Measurements from ENCODE around the gene SGMS1. TPM values are rescaled to one million over a fixed set of nuclear protein-coding genes. Genes with fewer than 3 reads are reported as not detected.

The SGMS1 gene
- total and polyA plus RNA-seq, 2 donors (not counting 1 experiment from before 2014, with no cell fraction given) = 39.9 to 82.1 TPM

- TF ChIP-seq EZH2 (IDR thresholded peaks at IDR 0.05; ENCODE audit: low read length, missing control alignments) = no peak
- TF ChIP-seq CTCF (conservative IDR thresholded peaks at IDR 0.05 in 1 of 2, IDR thresholded peaks at IDR 0.05 in 1 of 2; ENCODE audit: low read depth in 1 of 2, low read length in 2 of 2) = no peak
- H3K9ac ChIP-seq (ENCODE audit: insufficient read depth, low read length) = no peak overlapping the region
- no peak overlapping the region for H3K4me3 ChIP-seq (replicated peaks in 1 of 4; ENCODE audit: control extremely low read depth in 1 of 4, insufficient read depth in 1 of 4, low read depth in 3 of 4, low read length in 4 of 4)
- no peak for DNase-seq (ENCODE audit: low read depth in 2 of 2)
- no peaks in the 10 kb centered on the region for H3K27me3 ChIP-seq (ENCODE audit: control insufficient read depth, insufficient read depth, low read length)
- no peak overlapping the region for H3K27ac ChIP-seq (ENCODE audit: insufficient read depth, low read length)
- H2AFZ ChIP-seq (ENCODE audit: low read length) = no peak overlapping the region
- H3K4me2 ChIP-seq (ENCODE audit: extremely low read depth, insufficient read depth, low read length) = no peak overlapping the region
- no peaks in the 10 kb centered on the region for H4K20me1 ChIP-seq (ENCODE audit: control insufficient read depth, extremely low read depth, insufficient read depth, low read length)
- H3K79me2 ChIP-seq (ENCODE audit: control insufficient read depth, insufficient read depth, low read length) = no peaks in the 10 kb centered on the region
- no peaks in the 10 kb centered on the region for H3K9me3 ChIP-seq (ENCODE audit: control insufficient read depth, insufficient read depth, low read depth, low read length)
- H3K36me3 ChIP-seq (ENCODE audit: control insufficient read depth, insufficient read depth, low read length) = no peaks in the 10 kb centered on the region
- H3K4me1 ChIP-seq (ENCODE audit: control insufficient read depth, extremely low read depth, insufficient read depth, low read length) = no peaks in the 10 kb centered on the region
Observed at GRCh38 chr10:50472914-50473313, 150.8 kb downstream of the SGMS1 start.

- Histone ChIP-seq H3K9me3 (ENCODE audit: control insufficient read depth, insufficient read depth, low read depth, low read length) (no peaks in the 10 kb centered on the region), H2AFZ (ENCODE audit: low read length) (no peak overlapping the region), H3K4me3 (replicated peaks in 1 of 4; ENCODE audit: control extremely low read depth in 1 of 4, insufficient read depth in 1 of 4, low read depth in 3 of 4, low read length in 4 of 4) (no peak overlapping the region), H3K79me2 (ENCODE audit: control insufficient read depth, insufficient read depth, low read length) (no peaks in the 10 kb centered on the region), H4K20me1 (ENCODE audit: control insufficient read depth, extremely low read depth, insufficient read depth, low read length) (no peaks in the 10 kb centered on the region), H3K4me1 (ENCODE audit: control insufficient read depth, extremely low read depth, insufficient read depth, low read length) (no peaks in the 10 kb centered on the region), H3K9ac (ENCODE audit: insufficient read depth, low read length) (no peak overlapping the region), H3K27ac (ENCODE audit: insufficient read depth, low read length) (no peak overlapping the region), H3K4me2 (ENCODE audit: extremely low read depth, insufficient read depth, low read length) (no peak overlapping the region), H3K36me3 (ENCODE audit: control insufficient read depth, insufficient read depth, low read length) (no peaks in the 10 kb centered on the region), H3K27me3 (ENCODE audit: control insufficient read depth, insufficient read depth, low read length) (no peaks in the 10 kb centered on the region)
- no peak for DNase-seq (ENCODE audit: low read depth in 2 of 2)
- TF ChIP-seq CTCF (conservative IDR thresholded peaks at IDR 0.05 in 1 of 2, IDR thresholded peaks at IDR 0.05 in 1 of 2; ENCODE audit: low read depth in 1 of 2, low read length in 2 of 2) (no peak), EZH2 (IDR thresholded peaks at IDR 0.05; ENCODE audit: low read length, missing control alignments) (no peak)
Observed at GRCh38 chr10:50471583-50471975, 152.2 kb downstream of the SGMS1 start.

GRCh38 chr10:50470798-50471582 lies 152.8 kb downstream of the SGMS1 start:
- Histone ChIP-seq H2AFZ (ENCODE audit: low read length) (no peak overlapping the region), H3K4me3 (replicated peaks in 1 of 4; ENCODE audit: control extremely low read depth in 1 of 4, insufficient read depth in 1 of 4, low read depth in 3 of 4, low read length in 4 of 4) (no peak overlapping the region), H3K27ac (ENCODE audit: insufficient read depth, low read length) (no peak overlapping the region), H3K4me2 (ENCODE audit: extremely low read depth, insufficient read depth, low read length) (no peak overlapping the region), H3K27me3 (ENCODE audit: control insufficient read depth, insufficient read depth, low read length) (no peaks in the 10 kb centered on the region), H3K79me2 (ENCODE audit: control insufficient read depth, insufficient read depth, low read length) (no peaks in the 10 kb centered on the region), H3K9me3 (ENCODE audit: control insufficient read depth, insufficient read depth, low read depth, low read length) (no peaks in the 10 kb centered on the region), H3K4me1 (ENCODE audit: control insufficient read depth, extremely low read depth, insufficient read depth, low read length) (no peaks in the 10 kb centered on the region), H3K9ac (ENCODE audit: insufficient read depth, low read length) (no peak overlapping the region), H3K36me3 (ENCODE audit: control insufficient read depth, insufficient read depth, low read length) (no peaks in the 10 kb centered on the region), H4K20me1 (ENCODE audit: control insufficient read depth, extremely low read depth, insufficient read depth, low read length) (no peaks in the 10 kb centered on the region)
- TF ChIP-seq CTCF (conservative IDR thresholded peaks at IDR 0.05 in 1 of 2, IDR thresholded peaks at IDR 0.05 in 1 of 2; ENCODE audit: low read depth in 1 of 2, low read length in 2 of 2) = no peak
- no peak for TF ChIP-seq EZH2 (IDR thresholded peaks at IDR 0.05; ENCODE audit: low read length, missing control alignments)
- peak in 1 of 2 donors; percentile 87 for DNase-seq (ENCODE audit: low read depth in 2 of 2)
